Lung (tissue), 12 donors: ENCODE data around the gene SPPL2C. TPM values are rescaled to one million over a fixed set of nuclear protein-coding genes. Genes with fewer than 3 reads are reported as not detected.

ENCODE experiments used
- ATAC-seq: fragments of 200-7000 bp; cut with Tn5 transposase; one replicate; pipeline ENCODE4 v1.9.1; 2020; ENCODE audit warnings: moderate number of reproducible peaks; ENCODE audit not compliant: insufficient read depth, low FRiP score
- DNase-seq, 3 donors: peaks; one replicate each; pipeline ENCODE4 v3.0.0-alpha.2; 2013 to 2017
- H3K27ac ChIP-seq, 2 donors: one replicate each; pipeline ENCODE4 v1.5.1; 2013; ENCODE audit warnings: mild to moderate bottlenecking in 2 of 2, moderate library complexity in 2 of 2, control low read depth in 1 of 2, inconsistent platforms in 1 of 2, low read depth in 1 of 2, low read length in 1 of 2
- H3K27me3 ChIP-seq, 3 donors: one replicate each; pipeline ENCODE4 v1.5.1; 2013; ENCODE audit warnings: low read length in 2 of 3; ENCODE audit not compliant: control insufficient read depth in 3 of 3, insufficient read depth in 3 of 3
- H3K36me3 ChIP-seq, 4 donors: one replicate each; pipeline ENCODE4 v1.5.1; 2013; ENCODE audit warnings: low read length in 4 of 4, mild to moderate bottlenecking in 1 of 4, moderate library complexity in 1 of 4; ENCODE audit not compliant: control insufficient read depth in 4 of 4, insufficient read depth in 4 of 4
- H3K4me1 ChIP-seq, 5 donors: one replicate each; pipeline ENCODE4 v1.5.1; 2013; ENCODE audit warnings: low read length in 5 of 5, mild to moderate bottlenecking in 2 of 5, moderate library complexity in 1 of 5; ENCODE audit not compliant: control insufficient read depth in 5 of 5, insufficient read depth in 5 of 5
- H3K4me3 ChIP-seq: one replicate; pipeline ENCODE4 v1.5.1; 2013; ENCODE audit warnings: mild to moderate bottlenecking, control low read depth, moderate library complexity
- H3K9ac ChIP-seq, 2 donors: one replicate each; pipeline ENCODE4 v1.5.1; 2013; ENCODE audit warnings: low read length in 2 of 2, control low read depth in 1 of 2; ENCODE audit not compliant: insufficient read depth in 1 of 2
- H3K9me3 ChIP-seq, 4 donors: one replicate each; pipeline ENCODE4 v1.5.1; 2013; ENCODE audit warnings: low read length in 3 of 4, mild to moderate bottlenecking in 1 of 4, moderate library complexity in 1 of 4; ENCODE audit not compliant: control insufficient read depth in 4 of 4, insufficient read depth in 3 of 4
- CTCF ChIP-seq: IDR thresholded peaks from 2 replicates; pipeline ENCODE4 v1.5.1; 2012; ENCODE audit warnings: mild to moderate bottlenecking; ENCODE audit errors: control extremely low read depth, extremely low read depth
- WGBS, 2 donors: extraction: QIAGEN DNeasy Blood & Tissue Kit; methylation state at CpG; one replicate each; pipeline ENCODE4 v1.1.7; 2013; 5-methylcytosine and 5-hydroxymethylcytosine counted together
- polyA plus RNA-seq, 2 donors: library from polyadenylated mRNA; stranded (reverse); fragments of 200-250 nt; gene quantifications; one replicate each; pipeline ENCODE4 v1.2.1, GENCODE V29; 2013
- total RNA-seq, 2 donors: library from RNA; depleted of rRNA in 1 of 2; stranded (reverse); fragments of >200 nt in 1 of 2; gene quantifications; one replicate each; pipeline ENCODE4 v1.2.1, GENCODE V29; 2014 to 2021
- donor health status: control.
- donor health status: control.
- donor health status: Bipolar disorder and iron deficiency.
- donor health status: healthy.
- donor health status: DM: yes; HTN: yes; CAD: no.

Gene SPPL2C
- total and polyA plus RNA-seq, 4 donors = not detected

- Histone ChIP-seq H3K9ac (no peak overlapping the region), H3K27ac (no peak overlapping the region), H3K36me3 (no peaks in the 10 kb centered on the region), H3K4me1 (no peaks in the 10 kb centered on the region), H3K4me3 (no peak overlapping the region), H3K27me3 (no peaks in the 10 kb centered on the region), H3K9me3 (no peaks in the 10 kb centered on the region)
- WGBS, 2 donors = 44 to 47% methylated on average over 4 of the region's 4 CpGs
- no peak for DNase-seq
- TF ChIP-seq CTCF = no peak
- no peak for ATAC-seq
Observed at GRCh38 chr17:45870342-45870974, 25.8 kb downstream of the SPPL2C start.

GRCh38 chr17:45871718-45872117, 27.0 kb downstream of the SPPL2C start:
- no peak for ATAC-seq
- no peaks in the 10 kb centered on the region for H3K9me3 ChIP-seq
- no peaks in the 10 kb centered on the region for H3K36me3 ChIP-seq
- H3K4me1 ChIP-seq = no peaks in the 10 kb centered on the region
- no peak for DNase-seq
- no peak for TF ChIP-seq CTCF
- H3K27ac ChIP-seq = no peak overlapping the region
- no peak overlapping the region for H3K4me3 ChIP-seq
- WGBS, 2 donors = 77 to 93% methylated on average over 5 of the region's 5 CpGs
- H3K9ac ChIP-seq = no peak overlapping the region
- H3K27me3 ChIP-seq = peaks cover 0 to 3% (median 0%) of the 10 kb centered on the region in 3 donors

GRCh38 chr17:45873728-45874127, 29.0 kb downstream of the SPPL2C start:
- H3K9me3 ChIP-seq = peaks cover 0 to 4% (median 0%) of the 10 kb centered on the region in 4 donors
- no peaks in the 10 kb centered on the region for H3K4me1 ChIP-seq
- DNase-seq (no peak), ATAC-seq (no peak)
- no peaks in the 10 kb centered on the region for H3K36me3 ChIP-seq
- peaks cover 0 to 5% (median 0%) of the 10 kb centered on the region in 3 donors for H3K27me3 ChIP-seq
- no peak overlapping the region for H3K9ac ChIP-seq
- 6 to 19% methylated on average over 6 of the region's 6 CpGs for WGBS, 2 donors
- TF ChIP-seq CTCF = no peak
- no peak overlapping the region for H3K4me3 ChIP-seq
- no peak overlapping the region for H3K27ac ChIP-seq

GRCh38 chr17:45874151-45874550, 29.5 kb downstream of the SPPL2C start:
- no peak for TF ChIP-seq CTCF
- Histone ChIP-seq H3K27me3 (peaks cover 0 to 5% (median 0%) of the 10 kb centered on the region in 3 donors), H3K4me3 (no peak overlapping the region), H3K27ac (no peak overlapping the region), H3K36me3 (no peaks in the 10 kb centered on the region), H3K4me1 (no peaks in the 10 kb centered on the region), H3K9me3 (peaks cover 0 to 4% (median 0%) of the 10 kb centered on the region in 4 donors), H3K9ac (no peak overlapping the region)
- no peak for DNase-seq
- 52 to 56% methylated on average over 3 of the region's 3 CpGs for WGBS, 2 donors
- ATAC-seq = no peak
